ENCODE results near the gene ADAMTS8.

DNA sequence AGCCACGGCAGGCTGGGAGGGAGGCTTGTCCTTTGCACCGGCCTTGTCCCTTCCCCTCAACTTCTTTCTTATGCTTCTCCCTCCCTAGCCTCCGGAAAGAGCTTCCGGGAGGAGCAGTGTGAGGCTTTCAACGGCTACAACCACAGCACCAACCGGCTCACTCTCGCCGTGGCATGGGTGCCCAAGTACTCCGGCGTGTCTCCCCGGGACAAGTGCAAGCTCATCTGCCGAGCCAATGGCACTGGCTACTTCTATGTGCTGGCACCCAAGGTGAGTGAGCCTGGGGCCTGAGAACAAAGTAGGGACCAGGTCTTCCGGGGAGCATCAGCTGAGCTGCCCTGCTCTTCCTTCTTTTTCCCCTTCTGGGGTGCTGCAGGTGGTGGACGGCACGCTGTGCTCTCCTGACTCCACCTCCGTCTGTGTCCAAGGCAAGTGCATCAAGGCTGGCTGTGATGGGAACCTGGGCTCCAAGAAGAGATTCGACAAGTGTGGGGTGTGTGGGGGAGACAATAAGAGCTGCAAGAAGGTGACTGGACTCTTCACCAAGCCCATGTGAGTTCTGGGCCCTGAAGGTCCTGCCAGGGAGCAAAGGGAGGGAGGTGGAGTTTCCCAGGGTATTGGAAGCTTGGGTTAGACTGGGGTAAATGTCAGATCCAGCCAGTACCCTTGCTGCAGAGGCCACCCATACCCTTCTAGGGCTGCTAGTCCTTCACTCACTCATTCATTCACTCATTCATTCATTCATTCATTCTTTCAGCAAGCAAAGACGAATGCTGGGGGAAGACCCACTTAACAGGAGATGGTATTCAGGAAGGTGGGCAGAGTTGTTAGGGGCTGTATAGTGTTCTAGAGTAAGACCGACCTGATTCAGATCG, 42.7 kb upstream of the ADAMTS8 start:
- TF ChIP-seq TCF4 (CRISPR knock-in tag; IDR thresholded peaks at IDR 0.05; ENCODE audit: borderline replicate concordance) (no peak), CSDC2 (CRISPR knock-in tag; IDR thresholded peaks at IDR 0.05) (no peak), ZNF565 (CRISPR knock-in tag; conservative IDR thresholded peaks at IDR 0.05; ENCODE audit: low read depth) (no peak), OSR1 (CRISPR knock-in tag; IDR thresholded peaks at IDR 0.05) (no peak), ZFP3 (CRISPR knock-in tag; IDR thresholded peaks at IDR 0.05) (no peak), PPARA (CRISPR knock-in tag; IDR thresholded peaks at IDR 0.05; ENCODE audit: borderline replicate concordance) (no peak)
- TF ChIP-seq, protein P1, sequence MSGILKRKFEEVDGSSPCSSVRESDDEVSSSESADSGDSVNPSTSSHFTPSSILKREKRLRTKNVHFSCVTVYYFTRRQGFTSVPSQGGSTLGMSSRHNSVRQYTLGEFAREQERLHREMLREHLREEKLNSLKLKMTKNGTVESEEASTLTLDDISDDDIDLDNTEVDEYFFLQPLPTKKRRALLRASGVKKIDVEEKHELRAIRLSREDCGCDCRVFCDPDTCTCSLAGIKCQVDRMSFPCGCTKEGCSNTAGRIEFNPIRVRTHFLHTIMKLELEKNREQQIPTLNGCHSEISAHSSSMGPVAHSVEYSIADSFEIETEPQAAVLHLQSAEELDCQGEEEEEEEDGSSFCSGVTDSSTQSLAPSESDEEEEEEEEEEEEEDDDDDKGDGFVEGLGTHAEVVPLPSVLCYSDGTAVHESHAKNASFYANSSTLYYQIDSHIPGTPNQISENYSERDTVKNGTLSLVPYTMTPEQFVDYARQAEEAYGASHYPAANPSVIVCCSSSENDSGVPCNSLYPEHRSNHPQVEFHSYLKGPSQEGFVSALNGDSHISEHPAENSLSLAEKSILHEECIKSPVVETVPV (CRISPR knock-in tag; IDR thresholded peaks at IDR 0.05), result no peak
- TF ChIP-seq, protein P2, sequence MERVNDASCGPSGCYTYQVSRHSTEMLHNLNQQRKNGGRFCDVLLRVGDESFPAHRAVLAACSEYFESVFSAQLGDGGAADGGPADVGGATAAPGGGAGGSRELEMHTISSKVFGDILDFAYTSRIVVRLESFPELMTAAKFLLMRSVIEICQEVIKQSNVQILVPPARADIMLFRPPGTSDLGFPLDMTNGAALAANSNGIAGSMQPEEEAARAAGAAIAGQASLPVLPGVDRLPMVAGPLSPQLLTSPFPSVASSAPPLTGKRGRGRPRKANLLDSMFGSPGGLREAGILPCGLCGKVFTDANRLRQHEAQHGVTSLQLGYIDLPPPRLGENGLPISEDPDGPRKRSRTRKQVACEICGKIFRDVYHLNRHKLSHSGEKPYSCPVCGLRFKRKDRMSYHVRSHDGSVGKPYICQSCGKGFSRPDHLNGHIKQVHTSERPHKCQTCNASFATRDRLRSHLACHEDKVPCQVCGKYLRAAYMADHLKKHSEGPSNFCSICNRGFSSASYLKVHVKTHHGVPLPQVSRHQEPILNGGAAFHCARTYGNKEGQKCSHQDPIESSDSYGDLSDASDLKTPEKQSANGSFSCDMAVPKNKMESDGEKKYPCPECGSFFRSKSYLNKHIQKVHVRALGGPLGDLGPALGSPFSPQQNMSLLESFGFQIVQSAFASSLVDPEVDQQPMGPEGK (CRISPR knock-in tag; IDR thresholded peaks at IDR 0.05; ENCODE audit: borderline replicate concordance), result no peak
